ENCODE measurements around the gene AOAH. TPM values are rescaled to one million over a fixed set of nuclear protein-coding genes. Genes with fewer than 3 reads are reported as not detected.

AOAH gene
- total RNA-seq, 1 donor from 2014 or later = 0.92 TPM

DNA sequence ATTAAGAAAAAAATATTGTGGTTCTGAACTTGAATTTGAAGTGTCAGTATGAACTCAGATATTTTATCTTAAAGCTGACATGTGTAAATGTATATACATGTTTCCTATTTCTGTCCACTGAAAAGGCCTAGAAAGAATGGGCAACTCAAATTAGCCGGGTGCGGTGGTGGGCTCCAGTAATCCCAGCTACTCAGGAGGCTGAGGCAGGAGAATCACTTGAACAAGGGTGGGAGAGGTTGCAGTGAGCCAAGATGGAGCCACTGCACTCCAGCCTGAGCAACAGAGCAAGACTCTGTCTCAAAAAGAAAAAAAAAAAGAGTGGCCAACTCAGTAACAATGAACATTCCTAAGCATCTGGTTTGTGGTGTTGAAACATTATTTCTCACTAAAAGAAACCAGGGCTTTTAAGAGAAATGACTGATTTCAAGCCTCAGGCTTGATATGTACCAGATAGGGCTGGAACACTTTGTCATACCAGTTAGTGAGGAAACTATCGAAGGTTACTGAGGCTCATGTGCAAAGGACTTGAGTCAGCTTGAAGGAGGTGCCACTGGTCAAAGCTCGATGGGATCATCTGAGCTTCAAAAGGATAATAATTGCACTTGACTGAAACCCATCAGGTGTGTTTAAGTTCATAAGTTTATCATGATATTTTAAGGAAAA lies 40.5 kb downstream of the AOAH start:
- Mint-ChIP-seq H3K36me3 (no peaks in the 10 kb centered on the region), H3K27ac (no peak overlapping the region), H3K27me3 (peaks cover 2% of the 10 kb centered on the region), H3K9me3 (no peaks in the 10 kb centered on the region), H3K4me1 (ENCODE audit: unreplicated experiment) (peaks cover 8% of the 10 kb centered on the region), H3K4me3 (no peak overlapping the region)
- TF ChIP-seq, protein P1, sequence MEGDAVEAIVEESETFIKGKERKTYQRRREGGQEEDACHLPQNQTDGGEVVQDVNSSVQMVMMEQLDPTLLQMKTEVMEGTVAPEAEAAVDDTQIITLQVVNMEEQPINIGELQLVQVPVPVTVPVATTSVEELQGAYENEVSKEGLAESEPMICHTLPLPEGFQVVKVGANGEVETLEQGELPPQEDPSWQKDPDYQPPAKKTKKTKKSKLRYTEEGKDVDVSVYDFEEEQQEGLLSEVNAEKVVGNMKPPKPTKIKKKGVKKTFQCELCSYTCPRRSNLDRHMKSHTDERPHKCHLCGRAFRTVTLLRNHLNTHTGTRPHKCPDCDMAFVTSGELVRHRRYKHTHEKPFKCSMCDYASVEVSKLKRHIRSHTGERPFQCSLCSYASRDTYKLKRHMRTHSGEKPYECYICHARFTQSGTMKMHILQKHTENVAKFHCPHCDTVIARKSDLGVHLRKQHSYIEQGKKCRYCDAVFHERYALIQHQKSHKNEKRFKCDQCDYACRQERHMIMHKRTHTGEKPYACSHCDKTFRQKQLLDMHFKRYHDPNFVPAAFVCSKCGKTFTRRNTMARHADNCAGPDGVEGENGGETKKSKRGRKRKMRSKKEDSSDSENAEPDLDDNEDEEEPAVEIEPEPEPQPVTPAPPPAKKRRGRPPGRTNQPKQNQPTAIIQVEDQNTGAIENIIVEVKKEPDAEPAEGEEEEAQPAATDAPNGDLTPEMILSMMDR (conservative IDR thresholded peaks at IDR 0.05) = no peak
- no peak for DNase-seq (ENCODE audit: extremely low spot score, unreplicated experiment)

DNA sequence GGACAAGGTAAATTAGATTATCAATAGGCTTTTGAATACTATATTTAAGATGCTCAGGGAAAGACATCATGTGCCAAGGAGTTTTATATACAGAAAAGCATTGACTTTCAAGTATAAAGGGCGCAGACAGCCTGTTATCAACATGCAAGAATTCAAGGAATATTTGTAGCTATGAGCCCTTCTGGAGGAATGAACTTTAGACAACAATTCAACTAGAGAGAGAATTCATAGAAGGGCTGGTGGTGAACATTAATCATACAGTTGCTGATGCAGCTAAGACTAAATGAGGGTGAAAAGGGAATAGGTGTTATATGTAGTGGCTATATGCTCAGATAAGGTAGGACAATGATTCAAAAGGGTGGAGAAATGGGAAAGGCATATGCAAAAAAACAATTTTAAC lies 41.2 kb downstream of the AOAH start:
- Mint-ChIP-seq H3K27ac (no peak overlapping the region), H3K4me3 (no peak overlapping the region), H3K36me3 (no peaks in the 10 kb centered on the region), H3K27me3 (peaks cover 2% of the 10 kb centered on the region), H3K9me3 (no peaks in the 10 kb centered on the region), H3K4me1 (ENCODE audit: unreplicated experiment) (peaks cover 8% of the 10 kb centered on the region)
- TF ChIP-seq, protein P1 (conservative IDR thresholded peaks at IDR 0.05) = no peak
- DNase-seq (ENCODE audit: extremely low spot score, unreplicated experiment) = no peak

DNA sequence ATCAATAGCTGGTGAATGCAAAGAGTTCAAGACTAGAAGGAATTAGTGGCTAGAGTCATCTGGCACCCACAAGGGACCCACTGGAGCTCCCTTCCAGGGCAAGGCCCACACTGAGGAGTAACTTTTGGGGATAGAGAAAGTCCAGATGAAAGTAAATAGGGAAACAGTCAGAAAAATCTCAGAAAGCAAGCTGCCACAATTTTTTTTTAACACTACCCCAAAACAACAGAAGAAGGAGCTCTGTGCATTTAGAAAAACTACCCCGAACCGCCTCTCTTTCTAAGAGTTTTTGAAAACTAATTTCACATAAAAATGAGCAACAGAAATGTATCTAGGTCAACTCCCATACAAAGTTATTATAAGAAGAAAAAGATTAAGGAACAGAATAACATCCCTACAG lies 42.2 kb downstream of the AOAH start:
- no peak overlapping the region for H3K4me3 Mint-ChIP-seq
- H3K9me3 Mint-ChIP-seq = no peaks in the 10 kb centered on the region
- no peak for DNase-seq (ENCODE audit: extremely low spot score, unreplicated experiment)
- H3K27me3 Mint-ChIP-seq = peaks cover 2% of the 10 kb centered on the region
- no peaks in the 10 kb centered on the region for H3K36me3 Mint-ChIP-seq
- H3K27ac Mint-ChIP-seq = no peak overlapping the region
- H3K4me1 Mint-ChIP-seq (ENCODE audit: unreplicated experiment) = peaks cover 8% of the 10 kb centered on the region
- TF ChIP-seq, protein P1 (conservative IDR thresholded peaks at IDR 0.05) = no peak

DNA sequence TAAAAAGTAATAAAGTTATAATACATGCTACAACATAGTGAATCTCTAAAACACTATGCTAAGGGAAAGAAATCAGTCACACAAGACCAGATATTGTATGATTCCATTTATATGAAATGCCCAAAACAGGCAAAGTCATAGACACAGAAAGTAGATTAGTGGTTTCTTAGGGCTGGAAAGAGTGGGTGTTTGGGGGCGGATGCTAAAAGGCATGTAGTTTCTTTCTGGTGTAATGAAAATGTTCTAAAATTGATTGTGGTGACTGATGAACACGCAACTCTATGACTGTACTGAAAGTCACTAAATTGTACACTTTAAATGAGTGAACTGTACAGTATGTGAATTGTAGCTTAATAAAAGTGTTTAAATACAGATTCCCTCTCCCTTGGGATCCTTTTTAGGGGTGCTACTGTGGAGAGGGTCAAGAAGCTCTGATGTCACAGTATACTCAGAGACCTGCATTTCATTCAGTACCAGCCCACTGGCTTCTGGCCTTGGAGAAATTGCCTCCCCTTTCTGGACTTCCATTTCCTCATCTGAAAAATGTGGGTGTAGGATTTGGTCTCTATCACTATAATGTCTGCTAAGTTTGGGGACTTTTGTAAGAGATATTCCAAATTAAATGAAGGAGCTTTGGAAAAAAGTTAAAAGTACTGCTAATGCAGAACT lies 46.4 kb downstream of the AOAH start:
- no peak for DNase-seq (ENCODE audit: extremely low spot score, unreplicated experiment)
- H3K27ac Mint-ChIP-seq = no peak overlapping the region

DNA sequence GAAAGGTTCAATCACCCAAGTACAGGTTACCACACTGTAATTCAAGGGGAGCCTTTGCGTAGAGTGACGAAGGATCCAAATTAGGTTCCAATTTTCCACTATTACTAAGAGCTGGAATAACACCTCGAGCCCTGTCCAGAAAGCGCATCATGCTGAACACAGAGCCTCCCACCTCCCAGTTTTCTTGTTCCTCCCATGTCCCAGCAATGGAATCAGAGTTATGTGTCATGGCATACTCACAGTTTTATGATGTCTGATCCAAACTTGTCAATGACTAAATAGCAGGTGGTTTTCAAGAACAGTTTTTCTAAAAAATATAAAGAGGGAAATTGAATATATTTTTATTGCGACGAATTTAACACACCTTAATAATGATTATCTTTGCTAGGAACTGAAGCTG lies 50.6 kb downstream of the AOAH start:
- DNase-seq (ENCODE audit: extremely low spot score, unreplicated experiment) = no peak
- Mint-ChIP-seq H3K36me3 (peaks cover 4% of the 10 kb centered on the region), H3K4me3 (no peak overlapping the region), H3K27me3 (peaks cover 7% of the 10 kb centered on the region), H3K9me3 (no peaks in the 10 kb centered on the region), H3K4me1 (ENCODE audit: unreplicated experiment) (peaks cover 8% of the 10 kb centered on the region), H3K27ac (no peak overlapping the region)
- TF ChIP-seq, protein P1 (conservative IDR thresholded peaks at IDR 0.05) = no peak

More for the DNA sequence above, 46.4 kb downstream of the AOAH start:
- peaks cover 7% of the 10 kb centered on the region for H3K27me3 Mint-ChIP-seq
- H3K9me3 Mint-ChIP-seq = no peaks in the 10 kb centered on the region
- H3K4me3 Mint-ChIP-seq = no peak overlapping the region
- peaks cover 4% of the 10 kb centered on the region for H3K36me3 Mint-ChIP-seq
- peaks cover 5% of the 10 kb centered on the region for H3K4me1 Mint-ChIP-seq (ENCODE audit: unreplicated experiment)
- TF ChIP-seq, protein P1 (conservative IDR thresholded peaks at IDR 0.05) = no peak
